HG03108 (cell line): ENCODE results near the gene VIP.
"Not testable (repeated sequence)": the region's sequence is repeated elsewhere in the genome, so short reads cannot be mapped to it uniquely, and the experiment has no call there.

Source experiments
- ATAC-seq: cut with Tn5 transposase; IDR thresholded peaks from one replicate; pipeline ENCODE4 v1.9.1; 2021; ENCODE audit warnings: moderate library complexity; ENCODE audit not compliant: unreplicated experiment

Gene VIP

GRCh38 chr6:152750694-152751093 is at the start of gene VIP:
Gene VIP (plus strand): TSS chr6:152750797. CDS start chr6:152752178, 1,381 bp downstream.
- no peak for ATAC-seq

GRCh38 chr6:152701081-152701862 is 49.3 kb upstream of the VIP start:
- no peak for ATAC-seq

GRCh38 chr6:152701863-152702401 is 48.7 kb upstream of the VIP start:
- no peak for ATAC-seq

- ATAC-seq, result not testable (repeated sequence)
Observed at GRCh38 chr6:152703750-152704149, 46.8 kb upstream of the VIP start.

GRCh38 chr6:152705327-152705726 is 45.3 kb upstream of the VIP start:
- no peak for ATAC-seq

- ATAC-seq, result no peak
Observed at GRCh38 chr6:152716322-152716721, 34.3 kb upstream of the VIP start.

GRCh38 chr6:152720974-152721373 is 29.6 kb upstream of the VIP start:
- no peak for ATAC-seq

- no peak for ATAC-seq
Observed at GRCh38 chr6:152721956-152722355, 28.6 kb upstream of the VIP start.

GRCh38 chr6:152723398-152723797 is 27.2 kb upstream of the VIP start:
- ATAC-seq, result no peak

- ATAC-seq, result no peak
Observed at GRCh38 chr6:152726313-152726712, 24.3 kb upstream of the VIP start.

GRCh38 chr6:152727507-152727906 is 23.1 kb upstream of the VIP start:
- no peak for ATAC-seq

- no peak for ATAC-seq
Observed at GRCh38 chr6:152734630-152735029, 16.0 kb upstream of the VIP start.

- no peak for ATAC-seq
Observed at GRCh38 chr6:152736687-152737273, 13.8 kb upstream of the VIP start.

GRCh38 chr6:152745509-152746171 is 5.0 kb upstream of the VIP start:
- no peak for ATAC-seq

GRCh38 chr6:152746172-152746553 is 4.4 kb upstream of the VIP start:
- ATAC-seq, result no peak

- no peak for ATAC-seq
Observed at GRCh38 chr6:152748843-152749242, 1.8 kb upstream of the VIP start.

- ATAC-seq, result no peak
Observed at GRCh38 chr6:152749336-152749735, 1.3 kb upstream of the VIP start.

- no peak for ATAC-seq
Observed at GRCh38 chr6:152765331-152765730, 14.7 kb downstream of the VIP start.

GRCh38 chr6:152769159-152769558 is 18.6 kb downstream of the VIP start:
- ATAC-seq, result no peak

- no peak for ATAC-seq
Observed at GRCh38 chr6:152769993-152770392, 19.4 kb downstream of the VIP start.

GRCh38 chr6:152771061-152771687 is 20.6 kb downstream of the VIP start:
- no peak for ATAC-seq
